ENCODE measurements around the gene MIS18BP1.

MIS18BP1 gene

DNA sequence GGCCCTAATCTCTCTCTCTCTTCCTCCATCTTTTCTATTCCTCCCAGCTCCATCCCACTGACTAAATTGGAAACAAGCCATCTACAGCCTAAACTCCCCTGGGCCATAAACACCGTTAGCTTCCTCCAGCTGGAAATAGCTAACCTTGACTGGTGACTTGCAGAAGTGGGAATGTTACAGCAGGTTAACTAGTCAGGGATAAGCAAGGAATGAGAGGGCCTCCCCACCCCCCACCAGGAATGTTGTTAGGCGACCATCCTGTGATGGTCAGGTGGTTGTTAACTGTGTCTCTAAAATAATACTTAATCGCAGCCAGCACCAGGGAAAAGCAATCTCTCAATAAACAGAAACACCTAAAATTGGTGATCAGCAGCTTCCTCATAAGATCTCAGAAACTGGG, 40.8 kb downstream of the MIS18BP1 start:
- TF ChIP-seq, protein P1, sequence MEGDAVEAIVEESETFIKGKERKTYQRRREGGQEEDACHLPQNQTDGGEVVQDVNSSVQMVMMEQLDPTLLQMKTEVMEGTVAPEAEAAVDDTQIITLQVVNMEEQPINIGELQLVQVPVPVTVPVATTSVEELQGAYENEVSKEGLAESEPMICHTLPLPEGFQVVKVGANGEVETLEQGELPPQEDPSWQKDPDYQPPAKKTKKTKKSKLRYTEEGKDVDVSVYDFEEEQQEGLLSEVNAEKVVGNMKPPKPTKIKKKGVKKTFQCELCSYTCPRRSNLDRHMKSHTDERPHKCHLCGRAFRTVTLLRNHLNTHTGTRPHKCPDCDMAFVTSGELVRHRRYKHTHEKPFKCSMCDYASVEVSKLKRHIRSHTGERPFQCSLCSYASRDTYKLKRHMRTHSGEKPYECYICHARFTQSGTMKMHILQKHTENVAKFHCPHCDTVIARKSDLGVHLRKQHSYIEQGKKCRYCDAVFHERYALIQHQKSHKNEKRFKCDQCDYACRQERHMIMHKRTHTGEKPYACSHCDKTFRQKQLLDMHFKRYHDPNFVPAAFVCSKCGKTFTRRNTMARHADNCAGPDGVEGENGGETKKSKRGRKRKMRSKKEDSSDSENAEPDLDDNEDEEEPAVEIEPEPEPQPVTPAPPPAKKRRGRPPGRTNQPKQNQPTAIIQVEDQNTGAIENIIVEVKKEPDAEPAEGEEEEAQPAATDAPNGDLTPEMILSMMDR (conservative IDR thresholded peaks at IDR 0.05; ENCODE audit: low read depth, low read length): no peak
- DNase-seq (ENCODE audit: low read depth): no peak
- H3K4me3 ChIP-seq (ENCODE audit: low read length): no peak overlapping the region

DNA sequence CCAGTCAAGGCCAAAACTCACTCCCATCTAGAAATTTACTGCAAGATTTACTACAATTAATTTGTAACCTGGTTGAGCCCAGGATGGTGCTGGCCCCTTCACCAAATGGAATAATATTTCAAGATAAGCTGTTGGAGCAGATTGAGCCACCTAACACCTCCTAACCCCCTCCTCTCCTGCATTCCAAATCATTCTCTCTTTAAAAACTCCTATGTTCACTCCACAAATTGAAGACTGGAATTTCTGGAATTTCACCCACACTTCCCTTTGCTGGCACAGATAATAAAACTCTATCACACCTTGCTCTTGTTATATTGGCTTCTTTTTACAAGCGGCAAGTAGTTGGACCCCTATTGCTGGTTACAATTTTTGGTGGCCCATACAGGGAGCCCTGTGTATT, 41.7 kb downstream of the MIS18BP1 start:
- H3K4me3 ChIP-seq (ENCODE audit: low read length): no peak overlapping the region
- TF ChIP-seq, protein P1 (conservative IDR thresholded peaks at IDR 0.05; ENCODE audit: low read depth, low read length): no peak
- DNase-seq (ENCODE audit: low read depth): no peak

DNA sequence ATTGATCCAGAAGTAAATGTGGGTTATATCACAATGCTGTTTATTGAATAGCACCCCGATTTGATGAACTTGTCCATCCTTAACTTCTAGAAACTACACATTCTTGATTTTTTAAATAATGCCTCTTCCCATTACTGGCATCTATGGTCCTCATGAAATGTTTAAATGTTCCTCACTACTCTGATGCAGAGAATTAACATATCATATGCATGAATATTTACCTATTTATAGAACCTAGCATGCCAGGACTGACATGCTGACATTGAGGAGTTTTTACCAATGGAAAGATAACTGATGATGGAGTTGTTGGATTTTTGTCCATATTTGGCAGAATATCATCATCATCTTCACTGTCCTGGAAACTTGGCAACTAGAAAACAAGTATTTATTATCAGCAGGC, 42.8 kb downstream of the MIS18BP1 start:
- no peak for DNase-seq (ENCODE audit: low read depth)
- H3K4me3 ChIP-seq (ENCODE audit: low read length): no peak overlapping the region
- TF ChIP-seq, protein P1 (conservative IDR thresholded peaks at IDR 0.05; ENCODE audit: low read depth, low read length): no peak

DNA sequence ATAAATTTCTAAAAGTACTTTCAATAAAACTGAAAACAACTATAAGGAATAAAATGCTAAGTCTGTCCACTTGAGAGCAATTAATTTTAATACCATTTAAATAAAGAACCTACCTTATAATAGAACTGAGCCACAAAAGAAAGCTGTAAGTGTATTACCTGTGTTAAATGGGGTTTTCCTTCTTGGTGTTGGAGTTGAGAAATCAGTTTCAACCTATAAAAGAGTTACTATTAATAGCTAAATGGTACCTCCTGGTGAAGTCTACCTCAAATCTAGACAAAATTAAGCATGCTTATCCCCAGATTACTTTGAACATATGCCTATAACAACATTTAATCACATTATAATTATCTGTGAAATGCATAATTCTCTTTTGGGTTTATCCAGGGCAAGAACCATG, 48.8 kb downstream of the MIS18BP1 start:
- TF ChIP-seq, protein P1 (conservative IDR thresholded peaks at IDR 0.05; ENCODE audit: low read depth, low read length): no peak
- H3K4me3 ChIP-seq (ENCODE audit: low read length): no peak overlapping the region
- DNase-seq (ENCODE audit: low read depth): no peak

DNA sequence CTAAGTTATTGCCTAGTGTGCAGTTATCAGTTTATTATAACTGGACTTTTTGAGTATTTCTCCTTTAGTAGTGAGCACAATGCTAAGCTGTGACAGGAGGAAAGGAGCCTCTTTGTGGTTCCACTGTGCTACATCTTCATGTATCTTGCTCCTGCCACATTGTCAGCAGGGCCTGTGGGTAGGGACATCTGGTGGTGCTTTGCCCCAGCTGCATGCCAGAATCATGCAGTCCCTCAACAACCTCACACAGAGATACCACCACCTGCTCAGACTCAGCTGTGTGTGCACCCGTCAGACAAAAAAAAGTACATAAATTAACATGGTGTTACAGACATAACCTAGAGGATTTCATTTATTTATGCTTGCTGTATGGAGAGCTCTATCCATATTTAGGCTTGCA, 51.1 kb downstream of the MIS18BP1 start:
- no peak for DNase-seq (ENCODE audit: low read depth)
- TF ChIP-seq, protein P1 (conservative IDR thresholded peaks at IDR 0.05; ENCODE audit: low read depth, low read length): no peak
- H3K4me3 ChIP-seq (ENCODE audit: low read length): no peak overlapping the region

DNA sequence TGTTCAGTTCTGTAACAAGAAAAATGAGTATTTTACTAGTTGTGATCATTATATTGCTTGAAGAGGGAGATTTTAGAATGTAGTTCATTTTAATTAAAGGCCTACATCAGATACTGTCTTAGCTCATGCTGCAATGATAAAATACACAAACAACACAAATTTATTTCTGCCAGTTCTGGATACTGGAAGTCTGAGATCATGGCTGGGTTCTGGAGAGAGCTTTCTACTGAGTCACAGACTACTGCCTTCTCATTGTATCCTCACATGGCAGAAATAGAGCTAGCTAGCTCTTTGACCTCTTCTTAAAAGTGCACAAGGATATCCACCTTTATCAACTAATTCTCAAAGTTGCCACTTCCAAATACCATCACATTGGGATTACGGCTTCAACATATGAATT, 53.8 kb downstream of the MIS18BP1 start:
- DNase-seq (ENCODE audit: low read depth): no peak
- TF ChIP-seq, protein P1 (conservative IDR thresholded peaks at IDR 0.05; ENCODE audit: low read depth, low read length): no peak
- no peak overlapping the region for H3K4me3 ChIP-seq (ENCODE audit: low read length)

DNA sequence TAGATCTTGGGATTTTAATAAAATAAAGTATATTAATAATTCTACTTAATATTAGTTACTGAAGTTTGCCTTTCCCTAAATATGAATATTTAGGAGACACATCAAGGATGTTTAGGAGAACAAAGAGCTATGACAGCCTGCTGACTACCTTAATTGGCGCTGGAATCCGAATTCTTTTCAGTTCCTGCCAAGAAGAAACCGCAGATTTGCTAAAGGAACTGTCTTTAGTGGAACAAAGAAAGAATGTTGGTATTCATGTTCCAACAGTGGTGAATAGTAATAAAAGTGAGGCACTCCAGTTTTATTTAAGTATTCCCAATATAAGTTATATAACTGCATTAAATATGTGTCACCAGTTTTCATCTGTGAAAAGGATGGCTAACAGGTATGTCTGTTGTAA, 54.5 kb downstream of the MIS18BP1 start:
- TF ChIP-seq, protein P1 (conservative IDR thresholded peaks at IDR 0.05; ENCODE audit: low read depth, low read length): no peak
- no peak for DNase-seq (ENCODE audit: low read depth)
- no peak overlapping the region for H3K4me3 ChIP-seq (ENCODE audit: low read length)

Measured in retinal pigment epithelial cell (primary cell).